M059J (cell line): ENCODE data around the gene MYO5B. TPM values are rescaled to one million over a fixed set of nuclear protein-coding genes. Genes with fewer than 3 reads are reported as not detected.
A peak's percentile ranks its signal among the peaks of the same experiment; 100 is the strongest.

Experiments used
- DNase-seq: peaks from one replicate; pipeline ENCODE4 v3.0.0-alpha.2; 2012; ENCODE audit warnings: low read depth
- total RNA-seq: library from RNA; depleted of rRNA; stranded (reverse); fragments of >200 nt; shearing (Covaris generic); gene quantifications from 2 replicates; pipeline ENCODE4 v1.2.3, GENCODE V29; 2014

The MYO5B gene
- total RNA-seq, 1 experiment from 2014 or later, result 4.1 TPM

GRCh38 chr18:50151926-50152325, 43.0 kb downstream of the MYO5B start:
- DNase-seq, result peak; percentile 58

- DNase-seq, result no peak
Observed at GRCh38 chr18:50144540-50144939, 50.4 kb downstream of the MYO5B start.

- DNase-seq, result no peak
Observed at GRCh38 chr18:50143886-50144285, 51.1 kb downstream of the MYO5B start.

GRCh38 chr18:50143294-50143693, 51.7 kb downstream of the MYO5B start:
- no peak for DNase-seq

- DNase-seq, result no peak
Observed at GRCh38 chr18:50142441-50143120, 52.4 kb downstream of the MYO5B start.

GRCh38 chr18:50138181-50139064, 56.5 kb downstream of the MYO5B start:
- no peak for DNase-seq

- DNase-seq, result no peak
Observed at GRCh38 chr18:50135903-50136302, 59.0 kb downstream of the MYO5B start.

- DNase-seq, result no peak
Observed at GRCh38 chr18:50133526-50133925, 61.4 kb downstream of the MYO5B start.

- DNase-seq, result no peak
Observed at GRCh38 chr18:50131591-50131990, 63.4 kb downstream of the MYO5B start.

- no peak for DNase-seq
Observed at GRCh38 chr18:50128506-50129271, 66.3 kb downstream of the MYO5B start.

- DNase-seq, result no peak
Observed at GRCh38 chr18:50127516-50128210, 67.3 kb downstream of the MYO5B start.

- no peak for DNase-seq
Observed at GRCh38 chr18:50126471-50126870, 68.5 kb downstream of the MYO5B start.

GRCh38 chr18:50125456-50125855, 69.5 kb downstream of the MYO5B start:
- DNase-seq, result no peak

GRCh38 chr18:50119296-50119695, 75.7 kb downstream of the MYO5B start:
- no peak for DNase-seq

- DNase-seq, result no peak
Observed at GRCh38 chr18:50117863-50118262, 77.1 kb downstream of the MYO5B start.

- no peak for DNase-seq
Observed at GRCh38 chr18:50115095-50115494, 79.9 kb downstream of the MYO5B start.

- no peak for DNase-seq
Observed at GRCh38 chr18:50114448-50114847, 80.5 kb downstream of the MYO5B start.

GRCh38 chr18:50113726-50114125, 81.2 kb downstream of the MYO5B start:
- DNase-seq, result no peak

- DNase-seq, result no peak
Observed at GRCh38 chr18:50111398-50111797, 83.5 kb downstream of the MYO5B start.

- DNase-seq, result no peak
Observed at GRCh38 chr18:50107468-50107977, 87.4 kb downstream of the MYO5B start.

- no peak for DNase-seq
Observed at GRCh38 chr18:50105027-50105426, 89.9 kb downstream of the MYO5B start.

GRCh38 chr18:50104421-50104820, 90.5 kb downstream of the MYO5B start:
- DNase-seq, result no peak
